GM21360 (cell line): ENCODE results near the gene ZNF506.
"Not testable (repeated sequence)": the region's sequence is repeated elsewhere in the genome, so short reads cannot be mapped to it uniquely, and the experiment has no call there.

Experiments used
- ATAC-seq: cut with Tn5 transposase; IDR thresholded peaks from one replicate; pipeline ENCODE4 v1.9.1; 2021; ENCODE audit warnings: mild to moderate bottlenecking, moderate library complexity; ENCODE audit not compliant: unreplicated experiment

The ZNF506 gene

DNA sequence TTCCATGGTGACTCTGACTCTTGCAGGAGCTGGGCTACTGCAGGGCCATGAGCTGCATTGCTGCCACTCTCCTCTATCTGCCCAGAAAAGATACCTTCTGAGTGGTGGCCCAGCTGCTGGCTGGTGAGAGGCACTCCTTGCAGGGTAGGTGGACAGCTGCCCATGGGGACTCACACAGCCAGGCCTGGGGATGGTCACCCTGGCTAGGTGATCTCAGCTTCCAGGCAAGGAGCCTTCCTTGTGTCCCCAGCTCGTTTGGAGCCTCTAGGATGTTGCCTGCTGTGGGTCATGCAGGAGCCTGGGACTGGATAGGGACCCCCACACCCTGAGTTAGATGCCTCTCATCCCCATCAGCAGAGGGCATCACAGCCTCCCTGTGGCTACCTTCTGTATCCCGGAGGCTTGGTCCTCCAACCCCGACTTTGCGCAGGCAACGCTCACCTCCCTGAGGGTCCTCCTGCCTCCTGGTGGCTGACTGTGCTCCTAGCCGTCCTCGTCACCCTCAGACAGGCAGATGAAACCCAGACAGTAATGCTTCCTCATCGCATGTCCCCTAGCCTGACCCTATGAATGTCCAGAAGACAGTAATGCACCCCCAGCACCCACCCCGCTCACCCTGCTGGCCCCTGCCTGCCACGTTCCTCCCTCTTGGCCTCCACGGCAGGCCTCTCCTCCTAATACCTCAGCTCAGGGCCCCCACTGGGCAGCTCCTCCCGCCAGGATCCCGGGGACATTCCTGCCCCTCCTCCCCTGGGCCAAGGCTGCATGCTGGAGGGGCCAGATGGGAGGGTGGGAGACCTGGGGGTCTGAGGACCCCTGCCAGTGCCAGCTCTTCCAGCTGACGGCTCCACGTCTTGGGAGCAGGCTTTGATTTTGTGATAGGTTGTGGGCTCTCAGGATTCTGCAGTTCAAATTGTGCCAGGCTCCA is 75.0 kb downstream of the ZNF506 start:
- ATAC-seq, result no peak

DNA sequence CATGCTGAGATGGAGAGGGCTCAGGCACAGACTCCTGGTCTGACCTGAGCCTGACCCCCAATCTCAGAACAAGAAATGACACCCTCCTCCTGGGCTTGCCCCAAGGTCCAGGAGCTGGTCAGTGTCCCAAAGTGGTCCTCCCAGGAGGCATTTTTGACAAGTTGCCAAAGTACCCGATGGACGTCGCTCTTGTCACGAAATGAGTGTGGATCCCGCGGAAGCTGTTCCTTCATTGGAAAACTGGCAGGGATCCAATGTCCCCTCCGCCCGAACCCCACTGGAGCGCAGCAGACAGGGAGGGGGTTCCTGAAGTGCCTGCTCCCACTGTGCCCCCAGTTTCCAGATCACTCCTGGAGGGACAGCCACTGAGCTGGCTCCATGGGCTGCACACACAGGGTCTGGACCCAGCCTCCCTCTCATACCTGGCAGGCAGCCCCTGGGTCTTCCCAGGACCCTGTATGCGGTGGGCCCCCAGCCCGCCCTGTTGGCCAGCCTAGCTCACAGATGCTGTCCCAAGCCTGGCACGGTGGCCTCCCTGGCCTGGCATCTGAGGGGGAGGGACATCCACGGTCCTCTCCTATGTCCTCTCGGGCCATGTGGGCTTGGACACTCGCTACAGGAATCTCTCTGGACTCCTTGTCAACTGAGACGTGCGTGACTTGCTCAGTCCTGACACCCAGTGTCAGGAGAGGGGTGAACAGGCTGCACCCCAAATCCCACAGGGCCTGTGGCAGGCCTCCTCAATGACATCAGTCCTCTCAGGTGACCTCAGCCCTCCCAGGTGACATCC is 75.9 kb downstream of the ZNF506 start:
- no peak for ATAC-seq

DNA sequence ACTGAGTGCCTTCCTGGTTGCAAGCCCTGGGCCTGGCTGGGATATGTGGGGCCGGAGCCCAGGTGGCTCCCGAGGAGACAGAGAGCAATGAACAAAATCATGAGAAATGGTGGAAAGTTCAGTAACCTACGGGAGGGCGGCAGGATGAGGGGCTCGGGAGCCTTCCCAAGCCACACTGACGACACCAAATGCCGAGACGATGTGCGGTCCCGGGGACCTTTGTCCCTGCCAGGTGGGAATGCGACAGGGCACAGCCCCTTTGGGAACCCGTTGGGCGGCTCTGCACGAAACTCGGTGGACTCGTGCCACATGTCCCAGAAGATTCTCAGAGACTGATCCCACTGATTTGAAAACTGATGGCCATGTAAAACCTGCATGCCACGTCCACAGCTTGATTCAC is 76.9 kb downstream of the ZNF506 start:
- ATAC-seq, result no peak

DNA sequence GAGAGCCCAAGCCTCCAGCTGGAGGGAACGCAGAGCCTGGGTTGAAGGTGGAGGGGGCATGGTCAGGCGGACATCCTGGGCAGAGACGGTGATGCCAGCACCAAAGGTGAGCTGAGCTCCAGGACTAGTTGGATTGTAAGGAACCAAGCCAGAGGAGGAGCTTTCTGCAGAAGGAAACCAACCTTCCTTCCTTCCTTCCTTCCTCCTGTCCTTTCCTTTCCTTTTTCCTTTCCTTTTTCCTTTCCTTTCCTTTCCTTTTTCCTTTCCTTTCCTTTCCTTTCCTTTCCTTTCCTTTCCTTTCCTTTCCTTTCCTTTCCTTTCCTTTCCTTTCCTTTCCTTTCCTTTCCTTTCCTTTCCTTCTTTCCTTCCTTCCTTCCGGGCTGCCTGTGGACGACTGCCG is 77.6 kb downstream of the ZNF506 start:
- not testable (repeated sequence) for ATAC-seq

DNA sequence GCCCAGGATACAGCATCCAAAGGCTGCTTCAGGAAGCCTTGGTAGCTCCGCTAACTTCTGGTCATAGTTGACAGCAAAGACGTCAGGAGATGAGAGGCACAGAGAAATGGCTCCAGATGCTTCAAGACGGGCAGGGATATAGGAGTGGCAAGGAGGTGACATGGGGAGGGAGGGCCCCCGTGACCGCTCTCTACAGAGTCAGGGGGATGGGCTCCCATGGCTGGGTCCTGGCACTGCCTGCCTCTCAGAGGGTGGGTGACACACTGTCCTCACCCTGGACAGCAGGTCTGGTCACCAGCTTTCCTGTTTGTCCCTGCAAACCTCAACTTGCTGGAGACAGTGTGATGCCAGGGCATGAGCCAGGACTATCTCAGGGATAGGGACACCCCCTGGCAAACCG is 78.4 kb downstream of the ZNF506 start:
- ATAC-seq, result no peak

DNA sequence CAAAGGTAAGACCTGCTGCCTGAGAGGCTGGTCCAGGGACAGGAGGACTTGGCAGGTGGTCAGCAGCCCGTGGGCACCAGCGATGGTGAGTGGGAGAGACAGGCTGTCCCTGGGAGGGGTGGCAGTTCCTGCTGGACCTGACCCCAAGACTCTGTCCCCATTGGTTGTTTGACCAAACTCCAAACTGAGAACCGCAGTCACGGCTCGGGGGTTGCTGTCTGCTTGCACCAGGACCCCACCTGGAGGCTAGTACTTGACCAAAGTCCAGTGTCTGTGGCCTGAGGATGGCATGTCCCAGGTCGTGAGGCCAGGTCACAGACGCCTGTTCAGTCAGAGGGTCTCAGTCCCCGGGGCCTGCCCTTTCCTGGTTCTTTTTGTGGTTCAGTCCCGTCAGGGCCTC is 78.8 kb downstream of the ZNF506 start:
- no peak for ATAC-seq
